SK-N-MC (cell line): ENCODE measurements around the gene BAD.

Source experiments
- EZH2 ChIP-seq: fragments of 200-600 bp; sonication (generic); IDR thresholded peaks from one replicate; pipeline ENCODE4 v1.6.1; 2017; ENCODE audit warnings: antibody characterized with exemption
- POLR2AphosphoS5 ChIP-seq: IDR thresholded peaks from 2 replicates; pipeline ENCODE4 v1.6.1; 2012; ENCODE audit warnings: mild to moderate bottlenecking, low read depth, low read length, borderline replicate concordance

- TF ChIP-seq POLR2AphosphoS5 (no peak), EZH2 (no peak)
Observed at GRCh38 chr11:64290352-64291261, 6.1 kb upstream of the BAD start.
